ENCODE results near the gene SYCE1L.

DNA sequence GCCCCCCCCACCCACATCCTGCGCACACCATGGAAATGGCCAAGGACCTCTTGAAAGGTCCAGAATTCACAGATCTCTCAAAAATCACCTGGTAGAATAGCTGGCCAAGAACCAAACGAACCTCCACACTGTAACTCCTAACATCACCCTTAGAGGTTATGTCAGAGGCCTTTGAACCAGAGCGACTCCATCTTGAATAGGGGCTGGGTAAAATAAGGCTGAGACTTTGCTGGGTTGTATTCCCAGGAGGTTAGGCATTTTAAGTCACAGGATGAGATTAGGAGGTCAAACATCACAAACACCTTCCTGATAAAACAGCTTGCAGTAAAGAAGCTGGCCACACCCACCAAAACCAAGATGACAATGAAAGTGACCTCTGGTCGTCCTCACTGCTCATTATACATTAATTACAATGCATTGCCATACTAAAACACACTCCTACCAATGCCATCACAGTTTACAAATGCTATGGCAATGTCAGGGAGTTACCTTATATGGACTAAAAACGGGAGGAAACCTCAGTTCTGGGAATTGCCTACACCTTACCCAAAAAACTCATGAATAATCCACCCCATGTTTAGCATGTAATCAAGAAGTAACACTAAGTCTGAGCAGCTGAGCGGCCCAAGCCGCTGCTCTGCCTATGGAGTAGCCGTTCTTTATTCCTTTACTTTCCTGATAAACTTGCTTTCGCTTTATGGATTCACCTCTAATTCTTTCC, 34.8 kb downstream of the SYCE1L start:
- TF ChIP-seq, protein P1, sequence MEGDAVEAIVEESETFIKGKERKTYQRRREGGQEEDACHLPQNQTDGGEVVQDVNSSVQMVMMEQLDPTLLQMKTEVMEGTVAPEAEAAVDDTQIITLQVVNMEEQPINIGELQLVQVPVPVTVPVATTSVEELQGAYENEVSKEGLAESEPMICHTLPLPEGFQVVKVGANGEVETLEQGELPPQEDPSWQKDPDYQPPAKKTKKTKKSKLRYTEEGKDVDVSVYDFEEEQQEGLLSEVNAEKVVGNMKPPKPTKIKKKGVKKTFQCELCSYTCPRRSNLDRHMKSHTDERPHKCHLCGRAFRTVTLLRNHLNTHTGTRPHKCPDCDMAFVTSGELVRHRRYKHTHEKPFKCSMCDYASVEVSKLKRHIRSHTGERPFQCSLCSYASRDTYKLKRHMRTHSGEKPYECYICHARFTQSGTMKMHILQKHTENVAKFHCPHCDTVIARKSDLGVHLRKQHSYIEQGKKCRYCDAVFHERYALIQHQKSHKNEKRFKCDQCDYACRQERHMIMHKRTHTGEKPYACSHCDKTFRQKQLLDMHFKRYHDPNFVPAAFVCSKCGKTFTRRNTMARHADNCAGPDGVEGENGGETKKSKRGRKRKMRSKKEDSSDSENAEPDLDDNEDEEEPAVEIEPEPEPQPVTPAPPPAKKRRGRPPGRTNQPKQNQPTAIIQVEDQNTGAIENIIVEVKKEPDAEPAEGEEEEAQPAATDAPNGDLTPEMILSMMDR (conservative IDR thresholded peaks at IDR 0.05; ENCODE audit: low read length), result no peak
- no peak for TF ChIP-seq EZH2phosphoT487 (IDR thresholded peaks at IDR 0.05; ENCODE audit: borderline replicate concordance)

Data from Loucy (cell line).